Cerebellar nuclear complex (tissue), 1 donor: Measurements from ENCODE around the gene SLC30A4.
"Not testable (repeated sequence)": the region's sequence is repeated elsewhere in the genome, so short reads cannot be mapped to it uniquely, and the experiment has no call there.

Source experiments
- DNase-seq, 2 experiments: peaks; one replicate each; lab custom pipeline; 2025; lab: John Stamatoyannopoulos, UW

The SLC30A4 gene, protein sequence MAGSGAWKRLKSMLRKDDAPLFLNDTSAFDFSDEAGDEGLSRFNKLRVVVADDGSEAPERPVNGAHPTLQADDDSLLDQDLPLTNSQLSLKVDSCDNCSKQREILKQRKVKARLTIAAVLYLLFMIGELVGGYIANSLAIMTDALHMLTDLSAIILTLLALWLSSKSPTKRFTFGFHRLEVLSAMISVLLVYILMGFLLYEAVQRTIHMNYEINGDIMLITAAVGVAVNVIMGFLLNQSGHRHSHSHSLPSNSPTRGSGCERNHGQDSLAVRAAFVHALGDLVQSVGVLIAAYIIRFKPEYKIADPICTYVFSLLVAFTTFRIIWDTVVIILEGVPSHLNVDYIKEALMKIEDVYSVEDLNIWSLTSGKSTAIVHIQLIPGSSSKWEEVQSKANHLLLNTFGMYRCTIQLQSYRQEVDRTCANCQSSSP

DNA sequence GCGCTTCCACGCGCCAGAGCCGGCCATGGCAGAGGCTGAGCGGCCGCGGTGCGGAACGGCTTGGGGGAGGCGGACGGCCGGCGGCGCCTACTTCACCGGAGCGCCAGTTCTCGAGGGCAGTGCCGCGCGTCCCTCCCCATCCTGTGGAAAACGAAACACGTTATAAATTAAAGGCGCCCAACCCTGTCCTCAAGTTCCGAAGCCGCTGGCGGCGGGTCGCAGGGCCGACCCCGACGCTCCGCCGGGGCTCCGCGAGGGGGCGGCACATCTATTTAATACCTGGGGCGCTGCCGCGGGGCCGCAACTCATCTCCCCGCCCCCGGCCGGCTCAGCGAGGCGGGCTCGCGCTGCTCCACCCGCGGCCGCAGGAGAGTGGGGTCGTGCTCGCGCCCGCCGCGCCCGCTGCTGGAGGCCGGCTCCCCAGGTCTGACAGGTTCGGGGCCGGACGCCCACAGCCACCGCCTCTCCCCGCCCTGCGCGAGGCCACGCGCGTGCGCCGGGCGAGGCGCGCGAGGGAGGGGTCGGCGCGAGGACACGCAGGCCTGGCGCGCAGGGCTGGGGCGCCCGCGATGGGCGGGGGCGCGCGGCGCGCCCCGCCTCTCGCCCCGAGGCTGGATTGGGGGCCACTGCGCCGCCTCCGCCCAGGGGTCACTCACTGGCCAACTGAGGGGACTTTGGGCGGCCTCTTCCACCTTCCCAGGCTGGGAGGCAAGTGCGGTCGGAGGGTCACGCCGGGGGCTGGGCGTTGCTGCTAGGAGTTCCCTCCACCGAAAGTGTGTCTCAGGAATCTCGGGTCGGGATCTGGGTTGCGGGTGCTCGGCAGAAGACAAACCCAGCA lies at the start of gene SLC30A4:
TSS of gene SLC30A4 (minus strand) at position 428 of the 838 bp plus-strand sequence. CDS start at position 27, 401 bp downstream.
- DNase-seq, result peak in 1 of 2 experiments; percentile 17

DNA sequence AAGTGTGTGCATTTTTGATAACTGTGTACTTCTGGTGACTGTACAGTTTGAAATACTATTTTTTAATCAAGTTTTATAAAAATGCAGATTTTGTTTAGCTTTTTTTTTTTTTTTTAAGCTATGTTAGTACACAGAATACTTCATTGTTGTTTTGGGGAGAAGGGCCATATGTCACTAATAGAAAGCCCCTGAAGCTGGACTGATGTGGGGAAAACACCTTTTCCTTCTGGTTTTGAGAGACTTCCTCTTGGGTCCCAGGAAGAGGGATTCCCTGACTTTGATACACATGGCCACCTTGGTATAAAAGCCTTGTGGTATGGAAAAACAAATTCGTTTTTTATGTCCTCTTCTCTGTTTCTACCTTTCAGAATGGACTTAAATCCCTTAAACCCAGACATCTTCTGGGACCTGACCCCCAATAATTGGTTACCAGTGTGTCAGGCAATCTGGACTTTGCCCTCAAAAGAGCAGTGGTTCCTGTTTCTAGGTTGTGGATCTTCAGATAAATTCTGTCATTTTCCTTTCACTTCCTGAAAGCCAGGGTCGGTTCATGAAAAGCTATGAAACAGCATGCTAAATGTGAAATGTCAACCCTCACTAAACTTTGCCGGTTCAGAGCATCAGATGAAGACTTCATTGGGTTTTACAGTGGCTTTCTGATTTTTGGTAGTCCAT lies 33.5 kb upstream of the SLC30A4 start:
- no peak for DNase-seq

DNA sequence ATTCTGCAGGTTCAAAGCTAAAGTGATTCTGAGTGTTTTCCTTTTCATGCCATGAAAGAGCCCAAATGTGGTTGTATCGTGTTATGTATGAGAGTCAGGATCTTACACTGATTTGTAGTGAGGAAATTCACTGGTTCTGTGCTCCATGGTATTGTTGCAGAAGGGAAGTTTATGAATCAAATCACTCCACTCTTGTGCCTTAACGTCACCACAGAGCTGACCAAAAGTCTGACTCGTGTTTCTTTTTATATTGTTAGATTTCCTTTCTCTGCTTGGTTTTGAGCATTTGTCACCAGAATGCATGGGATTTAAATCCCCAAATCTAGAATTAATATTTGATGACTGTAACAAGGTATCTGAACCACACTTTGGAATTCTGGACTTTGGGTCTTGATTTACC lies 29.1 kb upstream of the SLC30A4 start:
- DNase-seq, result no peak

DNA sequence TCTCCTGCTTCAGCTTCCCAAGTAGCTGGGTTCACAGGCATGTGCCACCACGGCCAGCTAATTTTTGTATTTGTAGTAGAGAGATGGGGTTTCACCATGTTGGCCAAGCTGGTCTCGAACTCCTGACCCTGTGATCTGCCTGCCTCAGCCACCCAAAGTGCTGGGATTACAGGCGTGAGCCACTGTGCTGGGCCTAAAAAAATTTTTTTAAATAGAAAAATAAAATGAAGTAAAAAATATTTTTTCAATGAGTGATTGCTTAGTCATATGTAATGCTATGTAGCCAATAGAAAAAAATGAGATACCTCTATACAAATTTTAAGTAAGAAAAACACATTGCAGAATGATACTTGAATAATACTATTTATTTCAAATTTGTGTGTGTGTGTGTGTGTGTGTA lies 27.9 kb upstream of the SLC30A4 start:
- no peak for DNase-seq

DNA sequence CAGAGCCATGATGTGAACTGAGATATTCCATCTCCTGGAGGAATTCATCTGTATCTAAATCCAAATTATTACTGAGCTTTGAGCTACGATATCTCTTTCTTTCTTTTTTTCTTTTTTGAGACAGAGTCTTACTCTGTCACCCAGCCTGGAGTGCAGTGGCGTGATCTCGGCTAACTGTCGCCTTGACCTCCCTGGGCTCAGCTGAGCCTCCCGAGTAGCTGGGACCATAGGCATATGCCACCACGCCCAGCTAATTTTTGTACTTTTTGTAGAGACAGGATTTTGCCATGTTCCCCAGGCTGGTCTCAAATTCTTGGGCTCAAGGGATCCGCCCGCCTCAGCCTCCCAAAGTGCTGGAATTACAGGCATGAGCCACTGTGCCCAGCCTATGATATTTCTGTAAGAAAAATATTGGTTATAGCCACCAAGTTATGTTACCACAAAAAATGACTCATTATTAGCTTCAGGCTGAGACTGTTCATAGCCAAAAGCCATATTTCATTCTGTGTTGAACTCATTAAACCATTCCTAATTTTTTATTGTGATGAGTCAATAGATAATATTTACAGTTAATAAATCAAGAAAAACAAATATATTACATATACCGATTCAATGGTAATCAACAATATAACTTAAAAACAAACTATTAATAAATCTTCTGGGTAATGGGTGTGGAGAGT lies 27.1 kb upstream of the SLC30A4 start:
- DNase-seq, result no peak

DNA sequence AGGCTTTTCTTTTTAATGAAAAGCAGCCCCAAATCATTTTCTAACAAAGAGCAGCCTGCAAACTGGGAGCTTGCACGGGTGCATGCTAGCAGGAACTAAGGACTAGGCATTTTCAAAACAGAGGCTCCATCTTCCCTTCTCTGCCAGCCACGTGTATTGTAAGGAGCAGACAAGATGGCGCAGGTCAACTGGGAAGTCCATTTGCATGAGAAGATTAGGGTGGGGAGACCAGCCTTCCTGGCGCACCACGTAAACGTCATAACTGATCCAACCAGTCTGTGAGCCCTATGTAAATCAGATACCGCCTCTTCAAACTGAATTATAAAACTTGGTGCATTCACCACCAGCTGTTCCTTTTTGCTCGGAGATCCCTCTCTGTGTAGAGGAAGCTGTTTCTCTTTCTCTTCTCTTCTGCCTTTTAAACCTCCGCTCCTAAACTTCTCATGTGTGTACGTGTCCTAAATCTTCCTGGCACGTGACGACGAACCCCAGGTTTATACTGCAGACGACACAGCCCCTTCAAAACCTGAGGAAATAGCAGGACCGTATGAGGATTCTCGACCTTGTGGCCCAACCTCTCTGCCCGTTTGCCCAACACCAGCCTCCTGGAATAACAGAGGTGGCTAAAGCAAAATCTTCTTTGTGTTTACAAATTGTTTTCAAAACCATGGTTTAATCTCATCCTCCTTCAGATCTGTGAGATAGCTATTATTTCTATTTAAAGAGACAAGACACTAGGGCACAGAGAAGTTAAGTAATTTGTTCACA lies 26.4 kb upstream of the SLC30A4 start:
- no peak for DNase-seq

DNA sequence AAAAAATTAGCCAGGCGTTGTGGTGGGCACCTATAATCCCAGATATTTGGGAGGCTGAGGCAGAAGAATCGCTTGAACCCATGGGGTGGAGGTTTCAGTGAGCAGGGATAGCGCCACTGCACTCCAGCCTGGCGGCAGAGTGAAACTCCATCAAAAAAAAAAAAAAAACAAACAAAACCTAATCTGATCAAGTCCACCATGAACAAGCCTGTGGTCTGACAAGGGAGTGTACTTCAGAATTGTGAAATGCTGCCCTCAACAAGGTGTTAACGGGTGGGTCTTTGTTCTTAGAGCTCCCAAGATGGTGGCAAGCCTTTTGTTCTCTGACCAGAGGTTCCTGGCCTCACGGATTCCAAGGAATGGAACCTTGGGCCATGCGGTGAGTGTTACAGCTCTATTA lies 24.2 kb upstream of the SLC30A4 start:
- no peak for DNase-seq

DNA sequence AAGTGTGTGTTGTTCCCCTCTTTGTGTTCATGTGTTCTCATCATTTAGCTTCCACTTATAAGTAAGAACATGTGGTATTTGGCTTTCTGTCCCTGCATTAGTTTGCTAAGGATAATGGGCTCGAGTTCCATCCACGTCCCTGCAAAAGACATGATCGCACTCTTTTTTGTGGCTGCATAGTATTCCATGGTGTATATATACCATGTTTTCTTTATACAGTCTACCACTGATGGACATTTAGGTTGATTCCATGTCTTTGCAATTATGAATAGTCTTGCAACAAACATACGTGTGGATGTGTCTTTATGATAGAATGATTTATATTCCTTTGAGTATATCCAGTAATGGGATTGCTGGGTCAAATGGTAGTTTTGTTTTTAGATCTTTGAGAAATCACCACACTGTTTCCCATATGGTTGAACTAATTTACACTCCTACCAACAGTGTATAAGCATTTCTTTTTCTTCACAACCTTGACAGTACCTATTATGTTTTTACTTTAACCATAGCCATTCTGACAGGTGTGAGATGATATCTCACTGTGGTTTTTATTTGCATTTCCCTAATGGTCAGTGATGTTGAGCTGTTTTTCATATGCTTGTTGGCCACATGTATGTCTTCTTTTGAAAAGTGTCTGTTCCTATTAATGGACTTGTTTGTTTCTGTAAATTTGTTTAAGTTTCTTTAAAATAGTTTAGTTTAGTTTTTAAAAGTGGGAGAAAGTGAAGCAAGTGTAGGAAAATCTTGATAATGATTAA lies 21.9 kb upstream of the SLC30A4 start:
- no peak for DNase-seq

DNA sequence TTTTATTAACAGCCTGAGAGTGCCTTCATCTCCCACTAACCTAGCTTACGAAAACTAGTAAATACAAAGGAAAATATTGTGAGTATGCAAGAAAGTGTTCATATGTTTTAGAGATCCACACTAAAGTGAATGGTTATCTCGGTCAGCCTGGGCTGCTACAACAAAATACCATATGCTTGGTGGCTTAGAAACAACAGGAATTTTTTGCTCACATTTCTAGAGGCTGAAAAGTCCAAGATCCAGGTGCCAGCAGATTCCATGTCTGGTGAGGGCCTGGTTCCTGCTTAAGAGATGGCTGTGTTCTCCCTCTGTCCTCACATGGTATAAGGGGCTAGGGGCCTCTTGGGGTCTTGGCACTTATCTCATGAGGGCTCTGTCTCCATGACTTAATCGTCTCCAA lies 20.5 kb upstream of the SLC30A4 start:
- no peak for DNase-seq

DNA sequence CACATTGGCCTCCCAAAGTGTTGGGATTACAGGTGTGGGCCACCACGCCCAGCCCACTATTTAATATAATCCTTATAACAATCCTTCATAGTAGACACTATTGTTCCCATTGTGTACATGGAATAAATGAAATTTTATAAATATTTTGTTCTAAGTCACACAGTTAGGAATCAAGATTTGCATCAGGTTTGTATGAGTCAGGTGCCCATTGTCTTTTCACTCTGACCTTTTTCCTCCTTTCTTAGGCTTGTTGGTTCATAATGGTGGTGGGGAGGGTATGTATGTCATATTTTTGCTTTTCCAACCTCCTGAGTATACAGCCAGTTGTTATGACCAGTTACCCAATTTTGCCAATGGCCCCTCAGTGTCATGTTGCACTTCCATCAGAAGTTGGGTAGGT lies 18.0 kb upstream of the SLC30A4 start:
- DNase-seq, result no peak

DNA sequence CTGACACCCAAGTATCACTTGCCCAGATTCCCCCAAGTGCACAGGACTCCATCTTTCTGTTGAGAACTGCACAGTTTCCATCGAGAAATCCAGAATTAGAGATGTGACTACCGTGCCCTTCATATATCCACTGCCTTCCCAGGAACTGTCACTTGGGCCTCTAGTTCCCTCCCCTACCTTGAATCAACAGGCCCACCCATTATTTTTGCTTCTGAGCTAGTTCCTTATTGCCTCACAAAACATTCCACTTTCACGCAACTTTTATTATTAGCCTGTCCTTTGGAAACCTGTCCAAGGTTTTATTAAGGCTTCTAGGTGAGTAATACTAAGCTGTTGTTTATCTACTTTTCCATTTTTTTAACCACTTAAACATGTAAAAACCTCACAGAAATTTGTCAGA lies 17.1 kb upstream of the SLC30A4 start:
- DNase-seq, result no peak

DNA sequence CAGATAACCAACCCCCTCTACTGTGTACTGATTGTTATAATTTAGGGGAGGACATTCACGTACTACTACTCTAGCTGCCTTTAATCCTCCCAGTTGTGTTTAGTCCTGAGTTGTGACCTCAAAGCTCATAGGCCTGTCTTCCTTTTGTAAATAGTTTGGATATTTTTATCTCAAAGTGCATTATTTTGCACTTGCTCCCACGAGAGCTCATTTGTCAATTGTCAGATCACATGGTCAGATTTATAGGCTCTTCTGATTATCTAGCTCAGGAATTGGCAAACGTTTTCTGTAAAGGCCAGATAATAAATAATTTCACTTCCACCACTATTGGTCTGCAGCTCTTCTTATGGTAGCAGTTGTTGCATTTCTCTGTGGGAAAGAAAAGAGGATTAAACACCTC lies 14.4 kb upstream of the SLC30A4 start:
- no peak for DNase-seq

DNA sequence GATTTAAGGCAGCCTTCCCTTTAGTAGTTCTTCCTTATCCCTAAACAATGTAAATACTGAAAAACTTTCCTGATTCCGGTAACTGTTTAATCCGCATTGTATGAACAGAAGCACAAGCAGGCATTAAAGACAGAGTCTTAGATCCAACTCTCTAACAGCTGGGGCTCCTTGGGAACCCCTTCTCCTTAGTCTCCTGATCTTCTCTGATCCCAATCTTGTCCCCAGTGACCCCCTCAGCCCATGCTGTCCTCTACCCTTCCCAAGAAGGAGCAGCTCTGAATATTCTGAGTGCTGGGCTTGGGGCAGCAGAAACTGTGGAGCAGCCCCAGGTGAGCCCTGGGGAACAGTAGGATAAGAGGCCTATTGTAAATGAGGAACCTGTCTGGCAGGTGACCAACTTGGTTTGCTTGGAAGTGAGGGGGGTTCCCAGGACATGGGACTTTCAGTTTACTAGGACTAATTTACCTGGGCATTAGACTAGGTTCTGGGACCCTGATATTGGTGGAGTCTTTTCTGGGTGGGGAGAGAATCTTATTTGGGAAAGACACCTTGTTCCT lies 13.0 kb upstream of the SLC30A4 start:
- no peak for DNase-seq

DNA sequence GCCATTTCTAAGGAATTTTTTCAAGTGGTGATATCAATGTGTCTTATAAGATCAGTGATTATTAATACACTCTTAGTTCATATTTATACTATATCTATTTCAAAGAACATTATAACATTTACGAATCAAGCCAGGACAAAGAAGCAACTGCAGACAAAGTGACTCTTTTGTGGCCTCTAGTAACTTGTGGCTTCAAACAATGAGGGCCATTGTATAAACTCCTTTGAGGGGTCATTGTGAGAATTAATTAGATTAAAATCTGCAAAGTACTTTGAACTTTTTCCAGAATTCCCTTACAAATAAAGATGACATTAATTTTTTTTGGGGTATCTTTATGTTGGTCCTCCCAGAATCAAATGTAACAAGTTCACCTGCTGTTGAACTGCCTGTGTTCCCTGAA lies 12.3 kb upstream of the SLC30A4 start:
- no peak for DNase-seq

DNA sequence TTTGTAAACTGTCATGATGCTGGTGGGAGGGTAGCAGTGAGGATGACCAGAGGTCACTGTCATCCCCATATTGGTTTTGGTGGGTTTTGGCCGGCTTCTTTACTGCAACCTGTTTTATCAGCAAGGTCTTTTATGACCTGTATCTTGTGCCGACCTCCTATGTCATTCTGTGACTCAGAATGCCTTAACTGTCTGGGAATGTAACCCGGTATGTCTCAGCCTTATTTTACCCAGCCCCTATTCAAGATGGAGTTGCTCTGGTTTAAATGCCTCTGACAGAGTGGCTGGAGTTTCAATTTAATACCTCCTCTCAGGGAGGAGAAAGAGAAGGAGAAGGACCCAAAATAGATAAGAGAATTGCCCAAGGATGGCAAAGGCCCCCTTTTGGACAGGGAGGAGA lies 10.3 kb upstream of the SLC30A4 start:
- not testable (repeated sequence) for DNase-seq

DNA sequence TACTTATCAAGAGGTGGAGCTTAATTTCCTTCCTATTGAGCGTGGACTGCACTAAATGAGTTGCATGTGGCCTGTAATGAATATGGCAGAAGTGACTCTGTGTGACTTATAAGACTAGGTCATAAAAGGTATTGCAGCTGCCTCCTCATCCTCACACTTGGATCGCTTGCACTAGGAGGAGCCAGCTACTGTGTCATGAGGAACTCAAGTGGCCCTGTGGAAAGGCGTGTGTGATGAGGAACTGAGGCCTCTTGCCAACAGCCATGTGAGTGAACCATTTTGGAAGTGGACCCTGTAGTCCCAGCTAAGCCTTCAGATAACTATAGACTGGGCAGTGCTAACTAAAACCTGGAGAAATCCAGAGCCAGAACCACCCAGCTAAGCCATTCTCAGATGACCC lies 7.1 kb upstream of the SLC30A4 start:
- no peak for DNase-seq

DNA sequence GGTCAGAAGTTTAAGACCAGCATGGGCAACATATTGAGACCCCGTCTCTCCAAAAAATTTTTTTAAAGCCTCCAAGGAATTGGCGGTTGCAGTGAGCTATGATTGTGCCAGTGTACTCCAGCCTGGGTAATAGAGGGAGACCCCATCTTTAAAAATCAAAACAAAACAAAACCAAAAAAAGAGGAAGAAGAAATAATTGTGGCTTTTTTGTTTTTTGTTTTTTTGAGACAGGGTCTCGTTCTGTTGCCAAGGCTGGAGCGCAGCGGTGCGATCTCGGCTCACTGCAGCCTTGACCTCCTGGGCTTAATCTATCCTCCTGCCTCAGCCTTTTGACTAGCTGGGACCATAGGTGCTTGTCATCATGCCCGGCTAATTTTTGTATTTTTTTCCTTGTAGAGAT lies 4.5 kb upstream of the SLC30A4 start:
- no peak for DNase-seq

DNA sequence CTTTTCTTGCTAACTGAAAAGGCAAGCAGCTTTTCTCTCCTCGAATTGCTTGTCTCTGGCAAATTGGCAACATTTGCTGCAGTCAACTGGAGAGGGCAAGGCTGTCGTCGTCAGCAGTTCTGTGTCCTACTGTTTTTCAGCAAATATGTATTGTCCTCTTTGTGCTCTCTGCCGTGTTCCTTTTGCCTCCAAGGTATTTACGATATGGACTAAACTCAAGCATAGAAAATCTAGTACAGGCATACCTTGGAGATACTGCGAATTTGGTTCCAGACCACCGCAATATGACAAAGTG lies 558 bp upstream of the SLC30A4 start:
- no peak for DNase-seq

DNA sequence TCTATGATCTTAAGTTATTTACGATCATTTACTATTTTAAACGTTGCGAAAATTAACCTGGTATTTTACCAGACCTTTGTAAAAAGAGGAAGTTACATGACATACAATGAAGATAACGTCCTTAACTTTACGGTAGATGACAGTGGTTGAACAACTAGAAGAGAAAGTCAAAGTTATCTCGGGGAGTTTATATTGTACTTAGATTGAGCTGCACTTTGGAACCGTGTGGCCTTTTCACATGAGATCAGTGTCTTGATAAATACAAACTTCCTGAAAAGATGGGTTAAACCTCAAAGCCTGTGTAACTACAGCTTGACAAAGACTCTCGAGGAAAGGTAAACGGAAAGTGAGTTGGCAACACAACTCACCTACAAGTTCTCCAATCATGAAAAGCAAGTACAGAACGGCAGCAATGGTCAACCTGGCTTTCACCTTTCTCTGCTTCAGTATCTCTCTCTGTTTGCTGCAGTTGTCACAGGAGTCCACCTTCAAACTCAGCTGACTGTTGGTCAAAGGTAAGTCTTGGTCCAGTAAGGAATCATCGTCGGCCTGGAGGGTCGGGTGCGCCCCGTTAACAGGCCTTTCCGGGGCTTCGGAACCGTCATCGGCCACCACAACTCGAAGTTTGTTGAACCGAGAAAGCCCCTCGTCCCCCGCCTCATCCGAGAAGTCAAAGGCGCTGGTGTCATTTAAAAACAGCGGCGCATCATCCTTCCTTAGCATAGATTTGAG lies 793 bp downstream of the SLC30A4 start:
- DNase-seq, result no peak
